HG02588 (cell line): ENCODE results near the gene KLF5.
"Not testable (repeated sequence)": the region's sequence is repeated elsewhere in the genome, so short reads cannot be mapped to it uniquely, and the experiment has no call there.

Experiments used
- ATAC-seq: cut with Tn5 transposase; IDR thresholded peaks from one replicate; pipeline ENCODE4 v1.9.1; 2021; ENCODE audit warnings: mild to moderate bottlenecking, moderate library complexity; ENCODE audit not compliant: unreplicated experiment

KLF5 gene

DNA sequence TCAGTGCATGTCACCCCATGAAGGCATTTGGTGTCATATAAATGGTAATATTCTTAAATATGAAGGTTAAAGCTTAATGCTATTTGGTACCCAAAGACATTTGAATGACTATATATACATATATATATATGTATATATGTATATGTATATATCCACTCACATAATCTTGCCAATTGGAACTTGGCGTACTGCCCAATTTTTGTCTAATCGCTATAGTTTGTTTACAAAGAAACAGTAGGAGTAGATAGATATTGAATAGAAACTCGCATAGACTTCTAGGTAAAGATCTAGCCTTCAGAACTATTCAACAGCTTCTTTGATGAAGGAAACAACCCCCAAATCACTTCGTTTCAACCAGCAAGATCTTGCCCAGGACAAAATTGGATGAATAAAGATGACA is 24.1 kb downstream of the KLF5 start:
- no peak for ATAC-seq

DNA sequence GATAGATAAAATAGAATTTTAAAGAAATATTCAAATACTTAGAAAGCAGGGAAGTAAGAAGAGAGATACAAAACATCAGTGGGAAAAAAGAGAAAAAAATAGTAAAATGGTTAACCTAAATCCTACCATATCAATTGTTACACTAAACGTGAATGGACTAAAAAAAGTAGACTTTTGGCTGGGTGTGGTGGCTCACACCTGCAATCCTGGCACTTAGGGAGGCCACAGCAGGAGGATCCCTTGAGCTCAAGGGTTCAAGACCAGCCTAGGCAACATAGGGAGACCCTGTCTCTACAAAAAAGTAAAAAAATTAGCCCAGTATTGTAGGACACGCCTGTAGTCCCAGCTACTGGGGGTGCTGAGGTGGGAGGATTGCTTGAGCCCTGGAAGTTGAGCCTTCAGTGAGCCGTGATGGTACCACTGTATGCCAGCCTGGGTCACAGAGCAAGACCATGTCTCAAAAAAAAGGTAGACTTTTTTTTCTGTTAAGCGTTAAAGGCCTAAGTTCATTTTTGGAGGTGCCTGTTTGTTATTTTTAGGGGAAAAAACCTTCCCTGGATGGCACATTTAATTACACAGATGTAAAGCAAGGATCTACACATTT is 29.6 kb downstream of the KLF5 start:
- ATAC-seq, result no peak

DNA sequence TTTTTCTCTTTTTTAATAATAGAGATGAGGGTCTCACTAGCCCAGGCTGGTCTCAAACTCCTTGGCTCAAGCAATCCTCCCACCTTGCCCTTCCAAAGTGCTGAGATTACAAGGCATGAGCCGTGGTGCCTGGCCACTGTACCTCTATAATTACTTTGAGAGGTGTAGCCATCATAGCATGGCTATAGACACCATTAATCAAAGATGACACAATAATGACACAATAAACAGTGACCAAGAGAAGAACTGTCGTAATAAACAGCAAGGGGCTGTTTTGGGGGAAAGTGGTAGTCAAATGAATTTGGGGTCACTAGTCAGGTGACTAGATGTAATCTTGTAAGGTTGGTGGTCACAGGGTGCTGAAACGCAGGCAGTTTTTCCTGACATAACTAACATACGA is 30.4 kb downstream of the KLF5 start:
- ATAC-seq, result no peak

DNA sequence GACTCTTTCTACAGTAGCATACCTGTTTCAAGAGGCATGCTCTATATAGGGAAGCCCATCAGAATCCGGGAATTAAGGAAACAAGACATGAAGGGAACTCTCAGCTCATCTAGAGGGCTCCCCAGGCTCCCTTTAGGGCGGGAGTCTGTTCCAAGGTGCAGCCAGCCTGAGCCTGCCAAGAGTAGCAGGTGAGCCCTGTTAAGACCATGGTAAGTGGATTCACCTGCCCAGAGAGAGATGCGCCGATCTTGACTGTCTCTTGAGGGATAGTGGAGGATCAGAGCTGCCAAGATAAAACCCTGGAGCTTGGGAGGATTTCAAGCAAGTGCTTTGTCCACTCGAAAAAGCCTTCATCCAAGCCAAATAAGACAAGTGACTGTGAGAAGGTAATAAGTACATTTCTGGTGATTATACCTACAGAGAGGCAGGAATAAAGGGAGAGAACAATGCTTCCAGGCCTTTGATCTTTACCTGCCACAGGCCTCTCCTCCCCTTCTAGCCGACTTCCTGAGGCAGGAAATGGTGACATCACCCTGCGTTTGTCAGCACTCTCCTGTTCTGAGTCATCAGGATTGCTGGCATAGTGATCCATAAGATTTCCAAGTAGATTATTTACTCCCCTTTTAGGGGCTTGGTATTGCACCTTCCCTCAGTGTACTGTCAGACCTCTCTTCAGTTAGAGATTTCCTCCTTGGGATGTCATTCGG is 31.5 kb downstream of the KLF5 start:
- ATAC-seq, result no peak

DNA sequence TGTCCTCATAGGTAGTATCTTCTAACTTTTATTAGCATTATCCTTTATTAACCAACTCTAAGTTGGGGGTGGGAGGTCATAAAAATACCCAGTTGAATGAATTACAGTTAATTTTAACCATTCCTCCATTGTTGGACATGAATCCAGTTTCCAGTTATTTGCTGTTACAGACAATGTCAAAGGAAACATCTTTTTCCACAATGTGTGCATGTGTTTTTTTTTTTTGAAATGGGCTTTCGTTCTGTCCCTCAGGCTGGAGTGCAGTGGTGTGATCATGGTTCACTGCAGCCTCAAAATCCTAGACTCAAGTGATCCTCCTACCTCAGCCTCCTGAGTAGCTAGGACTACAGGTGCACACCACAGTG is 32.0 kb downstream of the KLF5 start:
- ATAC-seq, result no peak

DNA sequence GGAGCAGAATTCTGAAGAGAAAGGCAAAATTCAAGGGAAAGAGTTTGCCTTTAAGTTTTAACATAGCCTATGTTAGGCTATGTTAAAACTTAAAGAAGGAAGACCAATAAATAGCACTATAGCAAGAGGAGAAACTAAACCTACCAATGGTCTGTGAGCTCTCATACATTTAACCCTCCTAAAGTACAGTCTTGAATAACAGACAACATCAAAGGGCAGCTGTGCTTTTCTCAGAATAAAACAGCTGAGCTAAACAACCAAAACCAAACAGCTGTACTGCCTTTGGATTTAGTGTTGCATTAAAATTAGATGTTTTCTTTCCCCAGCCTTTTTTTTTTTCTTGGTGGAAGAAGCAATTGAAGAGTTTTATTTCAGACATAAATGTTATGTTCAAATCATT is 34.0 kb downstream of the KLF5 start:
- ATAC-seq, result no peak

DNA sequence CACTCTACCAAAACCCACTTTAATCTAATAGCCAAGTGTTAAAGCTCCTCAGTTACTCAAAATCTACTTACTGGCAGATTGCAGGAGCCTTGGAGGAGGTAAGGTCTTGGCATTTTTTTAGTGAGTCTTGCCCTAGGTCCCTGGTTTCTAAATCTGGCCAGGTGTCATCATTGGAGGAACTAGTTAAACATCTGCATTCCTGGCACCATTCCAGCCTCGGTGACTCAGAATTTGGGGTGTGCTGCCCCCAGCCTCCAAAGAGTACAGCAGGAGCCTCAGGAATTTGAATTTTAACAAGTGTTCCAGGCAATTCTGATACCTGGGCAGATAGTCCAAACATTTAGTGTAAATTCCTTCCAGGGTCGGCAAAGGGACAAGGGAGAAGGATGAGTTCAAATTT is 37.4 kb downstream of the KLF5 start:
- ATAC-seq, result no peak

DNA sequence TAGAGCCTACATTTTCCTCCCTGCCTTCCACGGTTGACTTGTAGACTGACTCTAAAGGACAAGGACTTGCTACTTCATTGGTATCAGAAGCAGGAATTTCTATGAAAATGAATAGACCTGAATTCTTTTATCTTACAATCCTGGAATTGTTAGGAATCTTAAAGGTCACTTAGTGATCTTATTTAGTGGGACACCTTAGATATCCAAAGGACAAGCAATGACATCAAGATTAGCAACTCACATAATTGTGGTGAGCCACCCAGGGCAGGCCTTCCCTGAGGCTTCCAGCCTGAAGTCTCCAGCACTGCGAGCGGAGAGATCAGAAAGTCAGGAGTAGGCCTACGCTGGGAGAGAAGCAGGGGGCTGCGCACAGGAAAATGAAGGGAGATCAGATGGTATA is 37.8 kb downstream of the KLF5 start:
- no peak for ATAC-seq

DNA sequence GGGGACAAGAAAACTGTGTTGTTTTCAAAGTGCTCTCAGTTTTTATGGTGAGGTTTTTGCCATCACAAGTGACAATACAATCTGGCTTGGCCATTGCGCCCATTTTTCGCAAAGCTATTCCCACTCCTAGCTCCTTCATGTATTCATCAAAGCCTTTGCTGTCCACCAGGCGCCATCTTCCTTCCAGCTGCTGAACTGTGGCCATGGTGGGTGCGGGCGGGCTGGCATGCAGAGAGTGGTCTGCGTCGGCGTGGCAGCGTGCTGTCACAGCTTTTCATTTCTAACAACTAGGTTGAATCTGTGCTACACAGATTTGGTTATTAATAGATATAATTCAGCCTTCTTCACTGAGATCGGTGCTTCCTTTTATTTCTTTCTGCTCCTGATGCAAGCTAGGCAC is 42.0 kb downstream of the KLF5 start:
- ATAC-seq, result not testable (repeated sequence)

DNA sequence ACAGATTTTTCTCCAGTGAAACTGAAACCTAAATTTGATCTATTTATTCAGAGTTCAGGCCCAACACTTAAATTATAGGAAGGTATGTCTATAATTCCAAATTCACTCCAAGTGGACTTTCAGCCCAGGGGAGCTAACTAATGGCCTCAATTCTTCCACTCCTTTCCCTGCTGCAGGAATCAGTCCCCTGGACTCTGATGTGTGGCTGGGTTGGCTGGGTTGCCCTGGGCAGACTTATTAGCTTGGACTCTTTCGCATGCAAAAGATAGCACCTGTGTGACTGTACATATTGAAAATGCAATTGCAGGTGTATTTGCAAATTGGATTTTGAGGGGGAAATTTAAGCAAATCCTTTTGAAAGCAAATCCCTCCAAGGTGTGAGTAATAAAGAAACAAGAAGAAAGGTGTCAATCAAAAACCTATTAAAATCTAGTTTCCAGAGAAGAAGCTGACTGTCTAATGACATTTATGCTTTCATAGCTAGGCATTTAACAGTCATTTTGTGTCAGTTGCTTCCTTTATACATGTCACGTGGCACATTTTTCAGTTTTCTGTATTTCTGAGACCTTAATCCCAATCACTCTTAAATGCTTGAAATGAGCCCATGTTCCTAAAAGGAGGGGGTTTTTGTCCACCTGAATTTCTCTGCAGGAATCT is 42.7 kb downstream of the KLF5 start:
- no peak for ATAC-seq

DNA sequence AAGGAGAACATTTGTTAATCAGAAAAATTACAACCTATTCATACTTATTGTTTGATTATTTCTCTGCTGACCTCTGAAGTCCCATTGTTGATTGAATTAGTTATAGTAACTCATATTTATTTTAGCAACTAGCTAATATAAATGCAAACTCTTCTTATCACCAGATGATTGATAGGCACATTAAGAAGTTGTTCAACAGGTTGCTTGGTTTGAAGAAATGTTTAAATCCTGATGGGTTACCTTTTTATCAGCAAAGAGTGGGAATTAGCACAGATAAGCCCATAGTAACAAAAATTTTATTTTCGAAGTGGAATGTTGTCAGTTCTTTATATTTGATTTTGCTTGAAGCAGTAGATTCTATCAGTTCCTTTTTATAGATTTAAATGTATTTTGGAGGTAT is 44.4 kb downstream of the KLF5 start:
- no peak for ATAC-seq

DNA sequence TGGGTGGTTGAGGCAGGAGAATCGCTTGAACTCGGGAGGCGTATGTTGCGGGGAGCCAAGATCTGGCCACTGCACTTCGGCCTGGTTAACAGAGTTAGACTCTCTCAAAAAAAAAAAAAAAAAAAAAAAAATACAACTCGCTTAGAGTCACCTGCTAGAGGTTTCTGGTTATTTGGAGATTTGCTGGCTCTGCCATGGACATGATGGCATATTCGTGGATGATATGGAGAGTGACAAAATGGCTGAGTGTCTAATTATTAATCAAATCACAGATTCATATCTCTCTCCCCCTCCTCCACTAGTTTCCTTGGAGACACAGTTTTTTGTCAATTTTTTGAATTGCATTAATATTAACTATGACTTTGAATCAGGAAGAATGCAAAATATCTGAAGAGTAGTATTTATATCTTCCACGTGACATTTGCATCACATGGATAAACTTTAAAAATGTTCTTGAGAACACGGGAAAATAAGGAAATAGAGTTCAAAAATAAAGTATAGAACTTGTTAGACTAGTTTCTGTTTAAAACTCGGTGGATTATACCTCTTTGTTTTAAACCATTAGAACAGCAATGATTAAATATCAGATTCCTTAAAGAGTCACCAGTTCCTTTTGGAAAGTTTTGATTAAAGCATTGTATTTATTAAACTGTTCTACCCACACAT is 47.8 kb downstream of the KLF5 start:
- ATAC-seq, result no peak

DNA sequence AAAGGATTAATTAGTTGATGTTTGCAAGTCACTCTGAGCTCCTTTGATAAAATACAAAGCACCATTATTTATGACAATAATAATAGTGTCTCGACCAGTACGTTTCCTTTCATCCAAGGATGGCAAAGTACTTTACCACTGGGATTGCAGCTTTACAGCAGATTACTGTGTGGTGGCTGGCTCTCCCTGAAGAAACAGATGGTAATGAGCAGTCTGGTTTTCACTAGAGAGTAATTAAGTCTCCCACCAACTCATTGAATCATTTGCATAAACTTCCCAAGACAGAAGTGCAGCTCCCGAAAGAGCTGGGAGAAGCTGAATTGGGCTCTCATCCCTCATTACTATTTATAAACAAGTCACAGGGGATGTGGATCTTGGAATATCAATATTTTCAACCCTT is 48.7 kb downstream of the KLF5 start:
- no peak for ATAC-seq

DNA sequence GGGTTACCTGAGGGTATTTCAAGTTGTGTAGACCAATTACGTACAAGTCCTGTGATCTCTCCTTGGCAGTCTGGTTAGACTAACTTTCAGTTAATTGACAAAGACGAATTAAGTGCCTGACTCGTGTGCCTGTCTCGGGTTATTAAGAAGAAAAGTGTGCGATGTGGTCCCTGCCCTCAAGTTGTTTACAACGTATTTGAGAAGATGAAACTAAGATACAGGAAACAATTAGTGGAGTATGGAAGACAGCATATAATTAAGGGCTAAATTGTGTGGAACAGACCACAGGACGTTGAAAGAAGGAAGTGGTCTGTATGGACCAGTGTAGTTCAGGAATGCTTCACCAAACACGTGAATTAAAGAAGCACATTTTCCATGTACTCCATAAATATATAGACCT is 49.2 kb downstream of the KLF5 start:
- ATAC-seq, result no peak

DNA sequence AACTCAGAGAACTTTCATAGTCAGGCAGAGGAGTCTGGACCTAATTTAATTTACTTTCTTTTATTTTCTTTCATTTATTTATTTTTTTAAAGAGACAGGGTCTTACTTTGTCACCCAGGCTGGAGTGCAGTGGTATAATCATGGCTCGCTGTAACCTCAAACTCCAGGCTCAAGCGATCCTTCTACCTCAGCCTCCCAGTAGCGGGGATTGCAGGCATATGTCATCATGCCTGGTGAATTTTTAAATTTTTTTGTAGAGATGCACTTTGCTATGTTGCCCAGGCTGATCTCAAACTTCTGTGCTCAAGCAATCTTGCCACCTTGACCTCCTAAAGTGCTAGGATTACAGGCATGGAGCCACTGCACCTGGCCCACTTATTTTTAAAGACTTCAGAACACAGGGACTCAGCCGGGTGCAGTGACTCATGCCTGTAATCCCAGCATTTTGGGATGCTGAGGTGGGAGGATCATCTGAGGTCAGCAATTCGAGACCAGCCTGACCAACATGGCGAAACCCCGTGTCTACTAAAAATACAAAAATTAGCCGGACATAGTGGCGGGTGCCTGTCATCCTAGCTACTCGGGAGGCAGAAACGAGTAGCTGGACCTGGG is 50.6 kb downstream of the KLF5 start:
- ATAC-seq, result no peak

DNA sequence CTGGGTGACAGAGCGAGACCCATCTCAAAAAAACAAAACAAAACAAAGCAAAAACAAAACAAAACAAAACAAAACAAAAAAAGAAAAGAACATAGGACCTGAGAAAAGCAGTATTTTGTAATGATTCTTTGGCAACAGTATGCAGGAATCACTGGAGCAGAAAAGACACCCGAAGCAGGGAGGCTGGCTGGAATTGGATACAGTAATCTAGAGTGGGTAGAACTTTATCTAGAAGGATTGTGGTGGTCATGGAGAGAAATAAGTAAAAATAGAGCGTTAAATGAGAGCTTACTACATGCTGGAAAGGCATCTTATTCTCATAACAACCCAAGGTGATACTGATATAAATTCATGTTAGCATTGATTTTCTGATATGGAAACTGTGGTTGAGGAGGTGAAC is 51.2 kb downstream of the KLF5 start:
- no peak for ATAC-seq

DNA sequence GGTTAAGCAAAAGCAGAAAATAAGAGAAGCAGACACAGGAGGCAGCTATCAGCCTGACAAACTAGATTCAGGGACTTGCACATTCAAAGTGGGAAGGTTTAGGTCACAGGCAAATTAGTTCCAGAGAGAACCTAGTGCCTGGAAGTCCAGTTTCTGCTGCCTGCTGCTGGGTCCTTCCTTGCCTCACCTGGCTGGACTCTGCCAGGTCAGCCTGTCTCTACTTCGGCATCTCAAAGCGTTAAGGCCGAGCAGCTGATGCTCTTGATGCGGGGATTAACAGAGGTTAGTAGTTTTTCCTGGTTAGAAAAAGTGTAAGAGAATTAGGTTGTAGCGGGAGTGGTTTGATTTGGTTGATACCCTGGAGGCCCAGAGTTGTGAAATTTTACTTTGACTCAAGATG is 52.0 kb downstream of the KLF5 start:
- no peak for ATAC-seq

DNA sequence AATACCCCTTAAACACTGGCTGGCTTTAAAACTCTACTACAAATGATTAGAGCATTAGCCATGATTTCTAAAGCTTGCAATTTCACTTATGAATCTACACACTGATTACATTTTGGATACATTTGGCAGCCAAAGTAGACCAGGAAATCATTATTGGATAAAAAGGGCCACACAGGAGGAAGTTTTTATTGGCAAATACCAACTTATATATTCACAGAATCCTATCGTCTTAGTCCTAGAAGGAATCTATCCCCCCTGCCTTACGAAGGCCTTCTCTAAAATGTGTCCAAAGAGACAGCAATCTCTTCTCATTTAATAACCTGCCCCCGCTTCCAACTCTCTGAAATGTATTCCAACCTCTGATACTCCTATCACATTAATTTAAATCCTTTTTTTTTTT is 52.5 kb downstream of the KLF5 start:
- ATAC-seq, result no peak

DNA sequence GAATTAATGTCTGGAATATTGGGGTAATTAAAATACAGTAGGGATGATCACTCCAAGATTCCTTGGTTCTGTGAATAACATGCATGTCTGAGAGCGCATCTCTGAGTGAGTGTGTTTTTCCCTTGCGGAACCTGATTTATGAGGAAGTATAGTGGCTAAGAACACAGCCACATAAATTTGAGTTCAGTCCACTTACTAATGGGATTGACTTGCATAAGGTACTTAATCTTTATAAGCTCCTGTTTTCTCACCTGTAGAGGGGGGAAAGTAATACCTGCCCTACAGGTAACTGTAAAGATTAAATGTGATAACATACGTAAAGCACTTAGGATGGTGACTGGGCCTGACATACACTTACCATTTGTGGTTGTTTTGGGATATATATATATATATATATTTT is 60.8 kb downstream of the KLF5 start:
- no peak for ATAC-seq
